Neural cell (in vitro differentiated cells): ENCODE data around the gene WNT7A.

ENCODE experiments used
- MXI1 ChIP-seq: fragments of 450-650 bp; conservative IDR thresholded peaks from 2 replicates; pipeline ENCODE4 v1.6.1; 2014; ENCODE audit warnings: antibody characterized with exemption, mild to moderate bottlenecking; ENCODE audit not compliant: poor library complexity, severe bottlenecking
- POLR2AphosphoS5 ChIP-seq: IDR thresholded peaks from 2 replicates; pipeline ENCODE4 v1.6.1; 2012
- TF ChIP-seq, protein P1 (sequence below): fragments of 450-650 bp; IDR thresholded peaks from 2 replicates; pipeline ENCODE4 v1.5.1; 2014; ENCODE audit warnings: antibody characterized with exemption, mild to moderate bottlenecking, moderate library complexity; ENCODE audit not compliant: poor library complexity, severe bottlenecking
- TF ChIP-seq, protein P2 (sequence below): IDR thresholded peaks from 2 replicates; pipeline ENCODE4 v1.6.1; 2012; ENCODE audit warnings: borderline replicate concordance

DNA sequence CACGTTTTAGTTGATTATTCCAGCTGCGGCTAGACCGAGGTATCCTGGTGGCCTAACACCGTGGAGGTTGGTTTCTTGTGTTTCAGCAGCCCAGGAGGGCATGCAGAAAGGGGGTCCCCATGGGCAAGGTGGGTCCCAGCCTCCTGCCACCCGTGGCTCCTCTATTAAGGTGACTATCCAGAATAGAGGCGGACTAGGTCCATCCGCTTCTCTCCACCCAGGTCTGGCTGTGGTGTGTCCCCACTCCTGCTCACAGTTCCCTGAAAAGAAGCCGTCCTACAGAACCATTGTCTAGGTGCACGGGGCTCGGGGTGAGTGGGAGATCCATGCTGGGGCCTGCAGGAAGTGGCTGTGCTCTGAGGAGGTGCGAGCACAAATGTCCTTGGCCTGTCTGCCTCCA is 81.5 kb downstream of the WNT7A start:
- TF ChIP-seq, protein P1, sequence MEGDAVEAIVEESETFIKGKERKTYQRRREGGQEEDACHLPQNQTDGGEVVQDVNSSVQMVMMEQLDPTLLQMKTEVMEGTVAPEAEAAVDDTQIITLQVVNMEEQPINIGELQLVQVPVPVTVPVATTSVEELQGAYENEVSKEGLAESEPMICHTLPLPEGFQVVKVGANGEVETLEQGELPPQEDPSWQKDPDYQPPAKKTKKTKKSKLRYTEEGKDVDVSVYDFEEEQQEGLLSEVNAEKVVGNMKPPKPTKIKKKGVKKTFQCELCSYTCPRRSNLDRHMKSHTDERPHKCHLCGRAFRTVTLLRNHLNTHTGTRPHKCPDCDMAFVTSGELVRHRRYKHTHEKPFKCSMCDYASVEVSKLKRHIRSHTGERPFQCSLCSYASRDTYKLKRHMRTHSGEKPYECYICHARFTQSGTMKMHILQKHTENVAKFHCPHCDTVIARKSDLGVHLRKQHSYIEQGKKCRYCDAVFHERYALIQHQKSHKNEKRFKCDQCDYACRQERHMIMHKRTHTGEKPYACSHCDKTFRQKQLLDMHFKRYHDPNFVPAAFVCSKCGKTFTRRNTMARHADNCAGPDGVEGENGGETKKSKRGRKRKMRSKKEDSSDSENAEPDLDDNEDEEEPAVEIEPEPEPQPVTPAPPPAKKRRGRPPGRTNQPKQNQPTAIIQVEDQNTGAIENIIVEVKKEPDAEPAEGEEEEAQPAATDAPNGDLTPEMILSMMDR = no peak
- TF ChIP-seq POLR2AphosphoS5 (no peak), MXI1 (no peak)
- TF ChIP-seq, protein P2, sequence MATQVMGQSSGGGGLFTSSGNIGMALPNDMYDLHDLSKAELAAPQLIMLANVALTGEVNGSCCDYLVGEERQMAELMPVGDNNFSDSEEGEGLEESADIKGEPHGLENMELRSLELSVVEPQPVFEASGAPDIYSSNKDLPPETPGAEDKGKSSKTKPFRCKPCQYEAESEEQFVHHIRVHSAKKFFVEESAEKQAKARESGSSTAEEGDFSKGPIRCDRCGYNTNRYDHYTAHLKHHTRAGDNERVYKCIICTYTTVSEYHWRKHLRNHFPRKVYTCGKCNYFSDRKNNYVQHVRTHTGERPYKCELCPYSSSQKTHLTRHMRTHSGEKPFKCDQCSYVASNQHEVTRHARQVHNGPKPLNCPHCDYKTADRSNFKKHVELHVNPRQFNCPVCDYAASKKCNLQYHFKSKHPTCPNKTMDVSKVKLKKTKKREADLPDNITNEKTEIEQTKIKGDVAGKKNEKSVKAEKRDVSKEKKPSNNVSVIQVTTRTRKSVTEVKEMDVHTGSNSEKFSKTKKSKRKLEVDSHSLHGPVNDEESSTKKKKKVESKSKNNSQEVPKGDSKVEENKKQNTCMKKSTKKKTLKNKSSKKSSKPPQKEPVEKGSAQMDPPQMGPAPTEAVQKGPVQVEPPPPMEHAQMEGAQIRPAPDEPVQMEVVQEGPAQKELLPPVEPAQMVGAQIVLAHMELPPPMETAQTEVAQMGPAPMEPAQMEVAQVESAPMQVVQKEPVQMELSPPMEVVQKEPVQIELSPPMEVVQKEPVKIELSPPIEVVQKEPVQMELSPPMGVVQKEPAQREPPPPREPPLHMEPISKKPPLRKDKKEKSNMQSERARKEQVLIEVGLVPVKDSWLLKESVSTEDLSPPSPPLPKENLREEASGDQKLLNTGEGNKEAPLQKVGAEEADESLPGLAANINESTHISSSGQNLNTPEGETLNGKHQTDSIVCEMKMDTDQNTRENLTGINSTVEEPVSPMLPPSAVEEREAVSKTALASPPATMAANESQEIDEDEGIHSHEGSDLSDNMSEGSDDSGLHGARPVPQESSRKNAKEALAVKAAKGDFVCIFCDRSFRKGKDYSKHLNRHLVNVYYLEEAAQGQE = no peak
